Heart right ventricle (tissue), 16 donors: Measurements from ENCODE around the gene CYTH1. TPM values are rescaled to one million over a fixed set of nuclear protein-coding genes. Genes with fewer than 3 reads are reported as not detected.

Source experiments
- ATAC-seq, 8 donors: fragments of 200-7000 bp; cut with Tn5 transposase; one replicate each; pipeline ENCODE4 v1.9.1; 2020; ENCODE audit warnings: mild to moderate bottlenecking in 8 of 8, moderate library complexity in 8 of 8, moderate number of reproducible peaks in 1 of 8
- DNase-seq, 2 donors: peaks; one replicate each; pipeline ENCODE4 v3.0.0-alpha.2; 2020
- H3K27ac ChIP-seq, 10 donors: fragments of 200-600 bp; sonication (generic) in 2 of 10; one replicate each; pipeline versions ENCODE4 v1.5.0 to v1.8.0; 2020 to 2022; ENCODE audit warnings: mild to moderate bottlenecking in 3 of 10
- H3K27me3 ChIP-seq, 7 donors: fragments of 200-600 bp; one replicate each; pipeline ENCODE4 v1.8.0; 2021 to 2022; ENCODE audit warnings: mild to moderate bottlenecking in 2 of 7
- H3K36me3 ChIP-seq, 9 donors: fragments of 200-600 bp; sonication (generic) in 1 of 9; one replicate each; pipeline versions ENCODE4 v1.5.0 to v1.8.0; 2020 to 2022; ENCODE audit warnings: mild to moderate bottlenecking in 2 of 9
- H3K4me1 ChIP-seq, 9 donors: fragments of 200-600 bp; sonication (generic) in 1 of 9; one replicate each; pipeline versions ENCODE4 v1.5.0 to v1.8.0; 2020 to 2022; ENCODE audit warnings: mild to moderate bottlenecking in 4 of 9
- H3K4me3 ChIP-seq, 10 donors: fragments of 200-600 bp; sonication (generic) in 2 of 10; one replicate each; pipeline versions ENCODE4 v1.5.0 to v1.8.0; 2020 to 2022; ENCODE audit warnings: mild to moderate bottlenecking in 7 of 10, moderate library complexity in 2 of 10
- H3K9me3 ChIP-seq, 11 donors: fragments of 200-600 bp in 10 of 11; sonication (generic) in 2 of 11; one replicate each; pipeline versions ENCODE4 v1.5.0 to v1.8.0; 2013 to 2022; ENCODE audit warnings: mild to moderate bottlenecking in 2 of 11, control low read depth in 1 of 11, moderate library complexity in 1 of 11
- CTCF ChIP-seq, 9 donors: fragments of 200-600 bp; sonication (generic) in 2 of 9; IDR thresholded peaks; one replicate each; pipeline versions ENCODE4 v1.5.0 to v1.8.0; 2021 to 2022; ENCODE audit warnings: antibody characterized with exemption in 9 of 9, mild to moderate bottlenecking in 5 of 9, moderate library complexity in 1 of 9
- WGBS, 2 donors: extraction: QIAGEN DNeasy Blood & Tissue Kit; methylation state at CpG; one replicate each; pipeline ENCODE4 v1.1.7; 2013; ENCODE audit warnings: inconsistent platforms in 1 of 2; 5-methylcytosine and 5-hydroxymethylcytosine counted together
- intact Hi-C, 10 donors: fragments of 100-400 bp; cut with DNase I; formaldehyde crosslinking; loops; one replicate each; pipeline versions ENCODE4 v1.11.1 to v1.14.2; 2022
- polyA plus RNA-seq, 2 donors: library from polyadenylated mRNA; stranded (reverse); fragments of 200-250 nt; gene quantifications; one replicate each; pipeline ENCODE4 v1.2.3, GENCODE V29; 2013
- total RNA-seq, 10 donors: library from RNA; stranded (reverse); fragmentation: NEBNext Ultra II Directional in 3 of 10; extraction: Animal tissue kit (Norgen Biotek cat#: 25700) in 3 of 10; gene quantifications; one replicate each; pipeline versions ENCODE4 v1.2.1 to v1.2.4, GENCODE V29; 2021 to 2023
- donor health status: Arrhythmogenic right ventricular cardiomyopathy.
- donor health status: ischemic (EF 13 %, LVEDD 7.1; RV severe dilation, severe dysfunction).
- donor health status: healthy with polysubstance abuse.
- donor health status: DM: no; HTN: yes; CAD: no.
- donor health status: DM: no; HTN: no; CAD: no.
- donor health status: ischemic (EF 25% LVEDD 6.9; RV normal size, moderate dysfunction).
- donor health status: ischemic (EF 25% LVEDD 5.7; RV mildly dilated, moderate dysfunction).
- donor health status: healthy.
- donor health status: DM: yes; HTN: yes; CAD: no.
- donor health status: Ischemic cardiomyopathy.
- donor health status: ischemic (EF 35%, LVEDD 5.7; RV mildly dilated, moderate dysfunction).
- donor health status: nonischemic (EF 11% LVEDD 7.7; RV severe dilation, severe dysfunction).
- donor health status: DM: yes; HTN: yes; CAD: no.
- donor health status: PGD.
- donor health status: ischemic (EF 29% LVEDD 5.4; RV normal size, mild dysfunction).
- donor health status: nonischemic (EF 23%, LVEDD 6.1; RV moderate dilation, normal function).

Gene CYTH1
- total and polyA plus RNA-seq, 12 donors: 22.3 to 46.9 (median 32.5) TPM

GRCh38 chr17:78643326-78643725 lies 138.7 kb downstream of the CYTH1 start:
- no peak for TF ChIP-seq CTCF (IDR thresholded peaks at IDR 0.05)
- ATAC-seq: no peak
- Histone ChIP-seq H3K4me1 (peaks cover 0 to 52% (median 14%) of the 10 kb centered on the region in 9 donors), H3K4me3 (no peak overlapping the region), H3K36me3 (no peaks in the 10 kb centered on the region), H3K9me3 (peaks cover 0 to 4% (median 0%) of the 10 kb centered on the region in 11 donors), H3K27me3 (peaks cover 0 to 4% (median 0%) of the 10 kb centered on the region in 7 donors), H3K27ac (no peak overlapping the region)
- 85 to 90% methylated on average over 13 of the region's 13 CpGs for WGBS, 2 donors
- no peak for DNase-seq
- intact Hi-C loops: no loop called here

- Histone ChIP-seq H3K27me3 (peaks cover 0 to 4% (median 0%) of the 10 kb centered on the region in 7 donors), H3K27ac (no peak overlapping the region), H3K36me3 (no peaks in the 10 kb centered on the region), H3K4me1 (peaks cover 0 to 56% (median 14%) of the 10 kb centered on the region in 9 donors), H3K9me3 (no peaks in the 10 kb centered on the region), H3K4me3 (no peak overlapping the region)
- ATAC-seq (no peak), DNase-seq (no peak)
- no peak for TF ChIP-seq CTCF (IDR thresholded peaks at IDR 0.05)
- WGBS, 2 donors: 92 to 98% methylated on average over 1 of the region's 1 CpG
- intact Hi-C loops: no loop called here
Measured at GRCh38 chr17:78642707-78643106, 139.4 kb downstream of the CYTH1 start.

- peaks cover 0 to 4% (median 0%) of the 10 kb centered on the region in 7 donors for H3K27me3 ChIP-seq
- no peak for DNase-seq
- peaks cover 0 to 52% (median 10%) of the 10 kb centered on the region in 9 donors for H3K4me1 ChIP-seq
- H3K27ac ChIP-seq: no peak overlapping the region
- H3K9me3 ChIP-seq: no peaks in the 10 kb centered on the region
- H3K36me3 ChIP-seq: no peaks in the 10 kb centered on the region
- no peak for ATAC-seq
- WGBS, 2 donors: 92 to 94% methylated on average over 18 of the region's 18 CpGs
- no peak for TF ChIP-seq CTCF (IDR thresholded peaks at IDR 0.05)
- no peak overlapping the region for H3K4me3 ChIP-seq
- intact Hi-C loops: no loop called here
Measured at GRCh38 chr17:78641666-78642065, 140.4 kb downstream of the CYTH1 start.

- 97% methylated on average over 6 of the region's 6 CpGs for WGBS, 2 donors
- DNase-seq (no peak), ATAC-seq (no peak)
- Histone ChIP-seq H3K9me3 (no peaks in the 10 kb centered on the region), H3K27me3 (peaks cover 0 to 4% (median 0%) of the 10 kb centered on the region in 7 donors), H3K27ac (no peak overlapping the region), H3K4me1 (peaks cover 0 to 48% (median 7%) of the 10 kb centered on the region in 9 donors), H3K4me3 (no peak overlapping the region), H3K36me3 (no peaks in the 10 kb centered on the region)
- intact Hi-C loops: no loop called here
- TF ChIP-seq CTCF (IDR thresholded peaks at IDR 0.05): no peak
Measured at GRCh38 chr17:78641243-78641642, 140.8 kb downstream of the CYTH1 start.
